Cerebellar nuclear complex (tissue), 1 donor: Measurements from ENCODE around the gene HSPG2.
"Not testable (repeated sequence)": the region's sequence is repeated elsewhere in the genome, so short reads cannot be mapped to it uniquely, and the experiment has no call there.

Experiments
- DNase-seq, 2 experiments: peaks; one replicate each; lab custom pipeline; 2025; lab: John Stamatoyannopoulos, UW

Gene HSPG2

DNA sequence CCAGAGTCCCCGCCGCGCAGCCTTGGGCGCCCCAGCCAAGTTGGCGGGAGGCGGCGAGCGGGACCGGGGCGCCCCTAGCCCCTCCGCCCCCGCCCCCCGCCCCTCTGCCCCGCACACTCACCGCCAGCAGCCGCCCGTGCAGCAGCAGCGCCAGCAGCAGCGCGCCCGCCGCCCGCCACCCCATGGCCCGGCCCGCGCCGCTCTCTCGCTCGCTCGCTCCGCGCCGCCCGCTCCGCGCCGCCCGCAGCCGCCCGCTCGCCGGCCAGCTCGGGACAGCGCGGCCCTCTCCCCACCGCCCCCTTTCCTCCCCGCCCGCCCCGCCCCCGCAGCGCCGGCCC, at the start of gene HSPG2:
Gene HSPG2 (minus strand): TSS at position 277 of the 338 bp plus-strand sequence. CDS start 93 bp downstream, at position 184.
- no peak for DNase-seq

DNA sequence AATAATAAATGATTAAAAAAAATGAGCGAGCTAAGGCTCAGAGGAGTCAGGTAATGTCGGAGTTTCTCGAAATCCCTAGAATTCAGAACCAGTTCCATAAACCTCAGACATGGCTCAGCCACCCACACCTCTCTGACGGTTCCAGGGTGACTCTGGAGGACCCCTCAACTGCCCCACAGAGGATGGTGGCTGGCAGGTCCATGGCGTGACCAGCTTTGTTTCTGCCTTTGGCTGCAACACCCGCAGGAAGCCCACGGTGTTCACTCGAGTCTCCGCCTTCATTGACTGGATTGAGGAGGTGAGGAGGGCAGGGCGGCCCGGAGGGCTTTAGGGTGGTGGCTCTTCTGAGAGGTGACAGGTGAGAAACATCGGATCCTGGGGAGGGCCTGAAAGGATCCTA, 49.3 kb upstream of the HSPG2 start:
- not testable (repeated sequence) for DNase-seq

DNA sequence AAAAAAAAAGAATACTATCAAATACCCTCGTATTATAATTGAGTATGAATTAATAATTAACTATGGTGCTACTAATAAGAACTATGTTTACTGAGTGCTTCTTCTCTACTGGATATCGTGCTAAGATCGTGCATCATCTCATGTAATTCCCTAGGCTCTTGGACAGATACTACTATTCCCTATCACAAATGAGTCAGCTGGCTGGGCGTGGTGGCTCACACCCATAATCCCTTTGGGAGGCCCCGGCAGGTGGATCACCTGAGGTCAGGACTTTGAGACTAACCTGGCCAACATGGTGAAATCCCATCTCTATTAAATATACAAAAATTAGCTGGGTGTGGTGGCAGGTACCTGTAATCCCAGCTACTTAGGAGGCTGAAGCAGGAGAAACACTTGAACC, 48.8 kb upstream of the HSPG2 start:
- not testable (repeated sequence) for DNase-seq

DNA sequence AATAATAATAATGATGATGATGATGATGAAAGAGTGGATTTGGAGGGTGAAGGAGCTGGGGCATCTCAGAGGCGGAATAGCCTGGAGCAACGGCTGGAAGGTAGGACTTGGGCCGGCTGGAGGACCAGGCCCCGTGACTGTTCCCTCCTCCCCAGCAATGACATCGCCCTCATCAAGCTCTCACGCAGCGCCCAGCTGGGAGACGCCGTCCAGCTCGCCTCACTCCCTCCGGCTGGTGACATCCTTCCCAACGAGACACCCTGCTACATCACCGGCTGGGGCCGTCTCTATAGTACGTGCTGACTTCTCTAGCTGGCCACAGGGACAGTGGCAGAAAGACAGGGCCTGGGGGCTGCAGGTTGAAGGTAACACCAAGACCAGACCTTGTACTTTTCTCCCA, 46.4 kb upstream of the HSPG2 start:
- DNase-seq = not testable (repeated sequence)

DNA sequence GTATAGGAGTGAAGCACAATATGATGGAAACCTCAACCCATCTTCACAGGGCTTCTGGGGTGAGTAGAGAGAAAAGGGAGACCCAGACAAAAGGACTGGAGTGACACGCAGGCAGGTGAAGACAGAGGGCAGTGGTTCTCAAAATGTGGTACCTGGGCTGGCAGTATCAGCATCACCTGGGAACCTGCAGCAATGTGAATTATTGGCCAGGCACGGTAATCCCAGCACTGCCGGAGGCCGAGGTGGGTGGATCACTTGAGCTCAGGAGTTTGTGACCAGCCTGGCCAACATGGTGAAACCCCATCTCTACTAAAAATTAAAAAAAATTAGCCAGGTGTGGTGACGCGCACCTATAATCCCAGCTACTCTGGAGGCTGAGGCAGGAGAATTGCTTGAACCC, 45.0 kb upstream of the HSPG2 start:
- not testable (repeated sequence) for DNase-seq

DNA sequence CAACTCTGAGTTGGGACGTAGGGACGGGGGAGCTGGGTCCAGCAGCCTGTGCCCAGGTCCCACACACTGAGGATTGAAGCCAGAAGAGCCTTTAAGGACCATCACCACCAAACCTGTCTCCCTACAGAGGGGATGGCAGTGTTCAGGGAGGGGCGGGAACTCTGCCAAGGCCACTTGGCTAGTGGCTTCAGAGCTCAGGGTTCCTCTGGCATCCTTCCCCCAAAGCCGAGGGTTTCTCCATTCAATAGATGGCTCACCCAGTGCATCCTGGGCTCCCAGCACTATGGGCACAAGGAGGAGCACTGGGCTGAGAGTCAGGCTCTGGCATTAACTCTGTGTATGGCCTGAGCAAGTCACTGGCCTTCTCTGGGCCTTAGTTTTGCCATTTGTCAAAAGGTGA, 44.1 kb upstream of the HSPG2 start:
- not testable (repeated sequence) for DNase-seq

DNA sequence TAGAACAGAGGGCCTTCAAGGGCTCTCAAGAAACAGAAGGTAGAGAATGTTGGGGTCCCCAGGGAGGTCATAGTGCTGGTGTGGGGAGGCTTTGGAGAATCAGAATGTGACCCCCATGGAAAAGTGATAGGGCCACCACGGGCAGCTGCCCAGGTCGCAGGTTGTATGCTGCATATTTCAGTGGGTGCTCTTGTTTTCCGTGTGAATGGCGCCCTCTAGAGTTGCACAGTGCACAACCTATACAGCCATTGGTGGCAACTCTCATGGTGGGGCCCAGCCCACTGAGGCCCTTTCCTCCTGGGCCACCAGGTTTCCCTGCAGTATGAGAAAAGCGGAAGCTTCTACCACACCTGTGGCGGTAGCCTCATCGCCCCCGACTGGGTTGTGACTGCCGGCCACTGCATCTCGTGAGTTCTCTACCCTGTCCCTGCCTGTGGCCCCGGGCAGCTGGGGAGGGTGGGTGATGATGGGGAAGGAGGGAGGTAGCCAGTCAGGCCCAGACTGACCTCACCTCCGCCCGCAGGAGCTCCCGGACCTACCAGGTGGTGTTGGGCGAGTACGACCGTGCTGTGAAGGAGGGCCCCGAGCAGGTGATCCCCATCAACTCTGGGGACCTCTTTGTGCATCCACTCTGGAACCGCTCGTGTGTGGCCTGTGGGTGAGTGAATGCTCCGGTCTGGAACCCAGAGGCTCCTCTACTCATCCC, 43.6 kb upstream of the HSPG2 start:
- not testable (repeated sequence) for DNase-seq

DNA sequence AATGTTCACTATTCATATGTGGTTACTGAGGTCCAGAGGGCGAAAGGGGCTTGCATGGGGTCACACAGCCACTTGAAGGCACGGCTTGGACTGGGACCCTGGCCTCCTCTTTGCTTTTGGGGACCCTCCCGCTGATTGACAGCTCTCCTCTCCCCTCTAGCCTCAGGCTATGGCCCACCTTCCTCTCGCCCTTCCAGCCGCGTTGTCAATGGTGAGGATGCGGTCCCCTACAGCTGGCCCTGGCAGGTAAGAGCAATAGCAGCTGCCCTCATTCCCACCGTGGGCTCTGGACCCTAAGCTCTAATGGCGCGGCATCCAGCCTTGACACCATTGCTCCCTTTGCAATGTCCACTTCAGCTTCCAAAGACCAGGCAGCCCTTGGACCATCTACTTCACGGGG, 41.1 kb upstream of the HSPG2 start:
- not testable (repeated sequence) for DNase-seq

DNA sequence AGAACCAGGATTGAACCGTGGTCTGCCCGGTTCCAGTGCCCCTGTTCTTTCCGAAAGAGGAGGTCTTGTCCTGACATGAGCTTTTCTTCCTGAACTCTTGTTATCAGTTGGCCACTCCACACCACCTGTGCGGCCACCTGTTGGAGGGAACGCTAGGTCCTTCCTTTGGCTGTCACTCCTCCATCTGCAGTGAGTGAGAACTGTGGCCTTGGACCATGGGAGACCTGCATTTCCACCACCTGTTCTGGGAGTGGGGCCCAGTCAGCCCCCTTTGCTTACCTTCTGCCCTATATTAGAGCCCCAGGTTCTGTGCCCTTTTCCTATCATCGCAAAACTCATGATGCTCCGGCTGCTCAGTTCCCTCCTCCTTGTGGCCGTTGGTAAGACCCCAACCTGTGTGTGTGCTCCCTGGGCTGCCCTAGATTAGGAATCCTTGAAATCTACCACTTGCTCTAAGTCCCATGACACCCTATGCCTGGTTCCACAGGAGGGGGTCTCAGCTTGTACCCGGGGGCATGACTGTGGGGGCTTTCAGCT, 39.7 kb upstream of the HSPG2 start, which contains the start of gene CELA3B:
Gene CELA3B (plus strand): TSS at position 320 of the 537 bp plus-strand sequence. CDS start 18 bp downstream, at position 338.
- not testable (repeated sequence) for DNase-seq

DNA sequence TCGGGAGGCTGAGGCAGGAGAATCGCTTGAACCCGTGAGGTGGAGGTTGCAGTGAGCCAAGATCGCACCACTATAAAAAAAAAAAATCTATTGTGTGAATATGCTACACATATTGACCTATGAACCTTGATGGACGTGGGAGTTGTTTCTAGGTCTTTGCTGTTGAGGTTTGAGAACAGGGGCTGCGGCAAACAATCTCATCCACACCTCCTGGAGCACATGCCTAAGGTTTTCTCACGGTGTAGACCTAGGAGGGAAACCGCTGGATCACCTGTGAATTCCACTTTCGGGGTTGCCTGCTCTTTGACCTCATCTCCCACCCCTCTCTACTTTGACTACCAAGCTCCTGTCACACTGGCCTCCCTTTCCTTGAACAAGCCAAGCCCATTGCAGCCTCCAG, 38.2 kb upstream of the HSPG2 start:
- DNase-seq = not testable (repeated sequence)

DNA sequence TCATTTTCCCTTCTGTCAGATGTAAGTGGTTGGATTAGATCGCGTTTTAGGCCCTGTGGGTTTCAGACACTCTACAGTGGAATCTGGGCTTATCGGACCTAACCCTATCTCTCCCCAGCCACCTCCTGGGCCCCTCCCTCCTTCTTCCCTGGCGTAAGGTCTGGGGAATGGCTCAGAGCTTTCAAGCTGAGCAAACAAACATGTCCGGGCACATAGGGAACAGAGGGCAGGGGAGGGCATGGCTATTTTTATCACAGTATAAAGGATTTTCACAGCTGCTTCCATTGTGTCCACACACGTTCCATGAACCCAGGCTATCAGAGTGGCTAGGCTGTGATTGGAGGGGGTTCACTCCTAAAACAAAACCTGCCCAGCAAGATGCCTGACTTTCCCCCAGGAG, 37.6 kb upstream of the HSPG2 start:
- DNase-seq = not testable (repeated sequence)

DNA sequence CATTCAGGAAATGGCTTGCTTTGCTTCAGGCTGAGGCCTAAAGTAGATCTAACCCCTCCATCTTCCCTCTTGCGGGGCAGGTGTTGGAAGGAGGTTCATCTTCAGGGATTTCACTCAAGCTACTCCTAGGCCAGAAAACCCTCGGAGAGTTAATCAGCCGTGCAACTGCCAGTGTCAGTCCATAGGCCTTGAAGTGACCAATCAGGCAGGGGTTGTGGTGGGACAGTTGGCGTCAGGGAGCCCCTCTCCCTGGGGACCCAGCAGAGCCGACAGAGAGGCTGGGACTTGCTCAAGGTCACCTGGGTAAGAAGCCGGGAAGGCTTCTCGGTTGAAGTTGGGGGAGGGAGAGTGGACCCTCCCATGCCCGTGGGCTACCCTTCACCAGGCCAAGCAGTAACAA, 36.8 kb upstream of the HSPG2 start:
- DNase-seq = not testable (repeated sequence)

DNA sequence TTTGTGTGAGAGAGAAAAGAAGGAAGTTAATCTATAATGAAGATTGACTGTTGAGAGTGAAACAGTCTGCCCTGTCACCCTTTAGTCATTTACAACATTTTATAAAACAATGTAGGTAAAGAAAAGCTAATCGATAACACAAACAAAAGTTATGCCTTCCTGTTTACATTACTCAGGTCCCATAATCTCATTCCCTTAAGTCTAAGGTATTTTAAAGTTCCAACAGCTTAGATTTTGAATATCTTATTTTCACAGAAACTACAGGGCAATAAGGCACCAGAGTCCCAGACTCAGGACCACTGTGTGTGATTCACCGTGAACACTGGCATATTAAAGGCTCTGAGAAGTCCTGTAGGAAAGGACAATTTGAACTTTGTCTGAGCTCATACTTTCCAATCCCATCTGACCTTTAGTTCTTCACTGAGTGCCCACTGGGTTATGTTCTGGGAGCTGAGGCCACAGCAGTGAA, 35.9 kb upstream of the HSPG2 start:
- not testable (repeated sequence) for DNase-seq

DNA sequence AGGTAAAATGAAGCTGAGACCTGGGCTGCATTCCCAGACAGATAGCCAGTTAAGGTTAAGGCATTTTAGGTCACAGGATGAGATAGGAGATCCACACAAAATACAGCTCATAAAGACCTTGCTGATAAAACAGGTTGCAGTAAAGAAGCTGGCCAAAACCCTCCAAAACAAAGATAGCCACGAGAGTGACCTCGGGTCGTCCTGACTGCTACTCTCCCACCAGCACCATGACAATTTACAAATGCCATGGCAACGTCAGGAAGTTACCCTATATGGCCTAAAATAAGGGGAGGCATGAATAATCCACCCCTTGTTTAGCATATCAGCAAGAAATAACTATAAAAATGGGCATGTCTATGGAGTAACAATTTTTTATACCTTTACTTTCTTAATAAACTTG, 33.4 kb upstream of the HSPG2 start:
- DNase-seq = not testable (repeated sequence)

DNA sequence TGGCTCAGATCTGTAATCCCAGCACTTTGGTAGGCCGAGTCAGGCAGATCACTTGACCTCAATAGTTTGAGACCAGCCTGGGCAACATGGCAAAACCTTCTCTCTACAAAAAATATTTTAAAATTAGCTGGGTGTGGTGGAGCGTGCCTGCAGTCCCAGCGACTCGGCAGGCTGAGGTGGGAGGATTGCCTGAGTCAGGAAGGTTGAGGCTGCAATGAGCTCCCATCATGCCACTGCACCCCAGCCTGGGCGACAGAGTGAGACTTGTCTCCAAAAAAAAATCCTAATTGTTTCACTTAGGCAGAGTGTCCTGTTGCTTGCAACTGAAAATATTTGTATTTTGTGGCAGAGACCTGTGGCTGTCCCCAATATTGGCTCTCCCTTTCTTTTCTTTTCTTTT, 32.0 kb upstream of the HSPG2 start:
- DNase-seq = not testable (repeated sequence)

DNA sequence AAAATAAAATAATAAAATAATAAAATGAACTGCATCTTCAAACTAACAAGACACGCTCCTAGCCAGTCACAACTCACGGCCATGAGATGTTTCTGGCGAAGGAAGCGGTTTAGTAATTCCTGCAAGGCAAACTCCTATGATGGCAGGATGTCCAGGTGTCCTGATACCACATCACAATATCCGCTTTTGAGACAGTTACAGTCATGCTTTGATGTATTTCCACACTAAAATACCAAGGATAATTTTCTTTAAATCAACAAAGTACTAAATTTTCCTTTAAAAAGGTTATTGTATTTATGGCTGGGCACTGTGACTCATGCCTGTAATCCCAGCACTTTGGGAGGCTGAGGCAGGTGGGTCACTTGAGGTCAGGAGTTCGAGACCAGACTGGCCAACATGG, 30.1 kb upstream of the HSPG2 start:
- not testable (repeated sequence) for DNase-seq

DNA sequence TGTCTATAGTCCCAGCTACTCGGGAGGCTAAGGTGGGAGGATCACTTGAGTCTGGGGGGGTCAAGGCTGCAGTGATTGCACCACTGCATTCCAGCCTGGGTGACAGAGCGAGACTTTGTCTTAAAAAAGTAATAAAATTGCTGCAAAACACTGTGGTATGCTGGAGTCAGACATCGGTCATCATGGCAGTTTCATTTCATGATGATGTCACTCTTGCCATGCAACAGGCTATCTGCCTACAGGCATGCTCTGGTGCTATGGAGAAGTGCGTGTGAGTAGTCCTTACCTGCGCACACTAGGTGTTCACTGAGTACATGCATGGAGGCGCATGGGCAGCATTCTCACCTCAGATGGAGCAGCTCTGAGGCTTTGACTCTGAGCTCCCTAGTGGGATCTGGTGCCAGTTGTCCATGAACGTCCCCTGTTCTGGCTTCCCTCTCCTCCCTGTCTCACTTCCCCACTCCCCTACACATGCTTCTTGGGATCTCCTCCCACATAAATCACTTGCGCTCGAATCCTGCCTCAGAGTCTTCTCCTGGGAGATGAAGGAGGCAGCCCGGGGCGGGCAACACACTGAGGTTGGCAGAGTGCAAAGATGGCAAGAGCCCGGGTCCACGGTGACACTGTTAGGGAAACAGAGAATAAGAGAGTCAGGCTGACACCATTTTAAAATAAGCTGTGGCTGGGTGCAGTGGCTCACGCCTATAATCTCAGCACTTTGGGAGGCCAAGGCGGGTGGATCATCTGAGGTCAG, 29.3 kb upstream of the HSPG2 start:
- no peak for DNase-seq

DNA sequence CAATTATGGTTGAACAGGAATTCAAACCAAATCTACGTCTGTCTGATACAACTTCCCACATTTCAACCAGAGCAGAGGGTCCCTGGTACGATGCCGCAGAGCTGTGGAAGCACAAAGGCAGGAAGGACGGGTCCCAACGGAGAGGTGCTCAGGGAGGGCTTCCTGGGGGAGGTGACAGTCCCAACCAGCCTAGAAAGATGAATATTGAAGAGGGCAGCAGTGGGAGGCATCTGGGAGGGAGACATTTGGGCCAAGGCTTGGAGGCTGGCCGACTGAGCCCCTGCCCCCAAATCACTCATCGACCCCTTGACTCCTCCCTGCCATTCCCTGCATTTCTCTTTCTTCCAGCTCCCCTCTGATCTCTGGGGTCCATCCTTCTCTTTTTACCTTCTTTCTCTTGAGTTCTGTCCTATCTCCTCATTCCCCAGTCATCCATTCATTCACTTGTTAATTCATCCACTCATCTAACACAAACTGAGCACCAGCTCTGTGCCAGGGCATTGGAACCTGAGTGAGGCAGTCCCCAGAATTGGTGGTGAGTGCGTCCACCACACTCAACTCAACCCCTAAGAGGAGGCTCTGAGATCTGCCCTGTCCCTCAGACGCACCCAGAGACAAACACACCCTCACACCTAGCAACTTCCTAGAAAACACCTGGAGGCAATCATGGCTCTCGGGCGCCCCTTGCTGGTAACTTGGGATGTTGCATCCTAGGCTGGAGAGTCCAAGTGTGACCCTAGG, 26.5 kb upstream of the HSPG2 start:
- DNase-seq = no peak

DNA sequence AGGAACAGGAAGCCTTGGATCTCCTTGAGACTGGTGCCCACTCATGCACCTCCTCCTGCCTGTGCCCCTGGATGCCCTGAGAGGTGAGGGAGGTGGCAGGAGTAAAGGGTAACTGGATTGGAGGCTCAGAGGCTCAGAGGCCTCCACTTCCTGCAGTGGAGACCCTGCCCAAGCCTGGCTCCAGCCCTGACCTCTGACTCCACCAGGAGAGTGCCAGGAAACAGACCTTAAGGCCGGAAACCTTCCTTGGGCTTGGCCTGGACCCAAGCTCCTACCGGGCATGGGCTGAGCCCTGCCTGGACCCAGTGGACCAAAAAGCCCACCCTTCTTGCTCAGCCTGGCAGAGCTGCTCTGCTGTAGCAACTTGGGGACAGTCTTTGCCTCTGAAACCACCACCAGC, 24.7 kb upstream of the HSPG2 start:
- no peak for DNase-seq

DNA sequence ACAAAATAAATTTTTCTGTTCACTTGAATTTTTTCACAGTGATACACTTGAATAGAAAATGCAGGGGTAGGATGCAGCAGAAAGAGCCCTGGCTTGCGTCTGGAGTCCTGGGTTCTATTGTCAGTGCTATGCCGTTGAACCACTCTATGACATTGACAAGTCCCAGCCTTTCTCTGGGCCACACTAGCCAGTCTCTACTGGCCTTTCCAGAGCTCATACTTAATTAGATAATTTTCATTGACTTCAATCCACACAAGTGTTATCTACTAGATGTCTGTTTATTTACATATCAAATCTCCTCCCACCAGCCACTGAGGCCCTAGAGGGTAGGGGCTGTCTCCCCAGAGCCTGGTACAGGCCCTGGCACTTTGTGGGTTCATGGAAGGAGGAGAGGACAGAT, 24.2 kb upstream of the HSPG2 start:
- no peak for DNase-seq

DNA sequence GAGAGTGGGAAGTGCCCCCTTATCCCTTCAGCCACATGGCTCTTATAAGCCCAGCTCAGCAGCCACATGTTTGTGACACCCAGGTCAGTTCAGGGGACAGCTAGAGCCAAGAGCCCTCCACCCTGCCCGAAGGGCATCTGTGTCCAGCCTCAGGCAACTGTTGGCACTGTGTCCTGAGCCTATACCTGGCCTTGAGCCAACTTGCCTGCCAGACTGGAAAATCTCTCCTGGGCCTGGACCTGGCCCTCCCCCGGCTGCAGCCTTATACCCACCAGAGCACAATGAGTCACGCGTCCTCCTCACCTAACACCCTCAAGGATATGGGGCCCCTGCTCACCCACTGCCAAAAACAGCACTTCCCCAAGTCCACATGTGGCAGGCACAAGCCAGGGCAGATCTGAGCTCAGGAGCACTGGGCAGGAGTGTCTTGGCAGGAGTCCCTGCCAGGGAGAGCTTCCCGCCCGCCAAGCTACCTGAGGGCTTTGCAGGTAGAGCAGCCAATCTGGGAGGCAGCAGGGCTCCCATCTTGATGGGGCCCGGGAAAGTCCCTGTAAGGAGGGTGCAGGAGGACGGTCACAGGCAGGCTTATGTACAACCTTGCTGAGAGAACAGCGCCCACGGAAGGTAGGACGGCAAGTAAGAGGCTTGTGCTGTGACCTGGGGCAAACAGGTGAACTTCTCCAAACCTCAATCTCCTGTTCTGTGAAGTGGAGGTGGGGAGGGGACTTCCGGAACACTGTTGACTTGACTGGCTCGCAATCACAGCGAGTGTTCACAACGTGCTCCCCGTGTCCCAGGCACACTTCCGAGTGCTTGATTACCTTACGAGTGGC, 19.8 kb upstream of the HSPG2 start:
- DNase-seq = no peak
